Testis (tissue), 2 donors: Measurements from ENCODE around the gene GABBR2.

Source experiments
- POLR2A ChIP-seq: fragments of 450-650 bp; IDR thresholded peaks from one replicate; pipeline ENCODE4 v1.6.1; 2017; ENCODE audit warnings: antibody characterized with exemption, mild to moderate bottlenecking, moderate library complexity
- TF ChIP-seq, protein P1 (sequence below), 3 experiments: fragments of 450-650 bp in 2 of 3; fragments of 200-600 bp in 1 of 3; sonication (generic) in 1 of 3; IDR thresholded peaks; one replicate each; pipeline ENCODE4 v1.5.1; 2016 to 2019; ENCODE audit warnings: antibody characterized with exemption in 3 of 3, mild to moderate bottlenecking in 2 of 3, moderate library complexity in 1 of 3

GRCh38 chr9:98570055-98570454 is 138.7 kb downstream of the GABBR2 start:
- TF ChIP-seq, protein P1, sequence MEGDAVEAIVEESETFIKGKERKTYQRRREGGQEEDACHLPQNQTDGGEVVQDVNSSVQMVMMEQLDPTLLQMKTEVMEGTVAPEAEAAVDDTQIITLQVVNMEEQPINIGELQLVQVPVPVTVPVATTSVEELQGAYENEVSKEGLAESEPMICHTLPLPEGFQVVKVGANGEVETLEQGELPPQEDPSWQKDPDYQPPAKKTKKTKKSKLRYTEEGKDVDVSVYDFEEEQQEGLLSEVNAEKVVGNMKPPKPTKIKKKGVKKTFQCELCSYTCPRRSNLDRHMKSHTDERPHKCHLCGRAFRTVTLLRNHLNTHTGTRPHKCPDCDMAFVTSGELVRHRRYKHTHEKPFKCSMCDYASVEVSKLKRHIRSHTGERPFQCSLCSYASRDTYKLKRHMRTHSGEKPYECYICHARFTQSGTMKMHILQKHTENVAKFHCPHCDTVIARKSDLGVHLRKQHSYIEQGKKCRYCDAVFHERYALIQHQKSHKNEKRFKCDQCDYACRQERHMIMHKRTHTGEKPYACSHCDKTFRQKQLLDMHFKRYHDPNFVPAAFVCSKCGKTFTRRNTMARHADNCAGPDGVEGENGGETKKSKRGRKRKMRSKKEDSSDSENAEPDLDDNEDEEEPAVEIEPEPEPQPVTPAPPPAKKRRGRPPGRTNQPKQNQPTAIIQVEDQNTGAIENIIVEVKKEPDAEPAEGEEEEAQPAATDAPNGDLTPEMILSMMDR (IDR thresholded peaks at IDR 0.05) = no peak
- no peak for TF ChIP-seq POLR2A
